HL-60/S4 (cell line): Measurements from ENCODE around the gene SULT1B1.
"Not testable (repeated sequence)": the region's sequence is repeated elsewhere in the genome, so short reads cannot be mapped to it uniquely, and the experiment has no call there.

Source experiments
- in situ Hi-C: fragments of 300-500 bp; cut with MboI; formaldehyde crosslinking; loops from 2 replicates; pipeline ENCODE4 v1.14.3; 2022; ENCODE audit warnings: low sequenced_read_pairs

SULT1B1 gene

GRCh38 chr4:69760455-69760854 is at the start of gene SULT1B1:
SULT1B1 (minus strand) TSS chr4:69760620; CDS start chr4:69755217, 5,403 bp downstream.
- in situ Hi-C loops, result no loop called here

DNA sequence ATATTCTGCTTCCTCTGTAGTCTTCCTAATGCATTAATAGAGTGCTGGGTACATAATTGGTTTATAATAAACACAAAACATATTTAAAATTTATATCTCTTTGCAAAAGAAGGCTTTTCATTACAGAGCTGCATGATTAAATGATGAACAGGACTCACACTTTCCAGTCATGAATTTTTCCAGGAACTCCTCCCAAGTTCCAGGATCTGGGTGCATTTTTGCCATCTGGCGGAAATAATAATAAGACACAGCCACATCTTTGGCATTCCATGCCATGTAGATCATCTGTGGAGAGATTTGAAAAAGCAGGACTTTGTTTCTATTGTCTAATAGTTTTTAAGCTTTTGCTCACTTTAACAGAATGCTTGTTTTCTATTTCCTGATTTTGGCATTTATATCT is 40.2 kb upstream of the SULT1B1 start:
- in situ Hi-C loops, result no loop called here

DNA sequence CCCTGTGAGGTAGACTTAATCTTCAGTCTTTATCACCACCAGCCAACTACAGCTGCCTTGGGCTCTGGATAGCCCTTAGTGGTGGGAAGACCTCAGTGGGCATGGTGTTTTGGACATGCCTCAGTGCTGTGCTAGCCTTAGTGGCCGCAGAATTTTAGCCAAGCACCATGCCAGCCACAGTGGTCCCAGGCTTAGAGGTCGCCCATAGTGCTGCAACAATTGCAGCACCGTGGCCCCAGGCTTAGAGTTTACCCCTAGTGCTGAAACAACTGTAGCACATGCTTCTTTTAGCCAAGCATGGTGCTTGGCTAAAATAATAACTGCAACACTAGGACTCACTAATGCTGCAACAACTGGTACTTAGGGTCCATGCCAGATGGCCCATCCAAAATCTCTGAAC is 38.9 kb upstream of the SULT1B1 start:
- in situ Hi-C loops, result no loop called here

GRCh38 chr4:69793732-69794131 is 33.3 kb upstream of the SULT1B1 start:
- in situ Hi-C loops, result no loop called here

DNA sequence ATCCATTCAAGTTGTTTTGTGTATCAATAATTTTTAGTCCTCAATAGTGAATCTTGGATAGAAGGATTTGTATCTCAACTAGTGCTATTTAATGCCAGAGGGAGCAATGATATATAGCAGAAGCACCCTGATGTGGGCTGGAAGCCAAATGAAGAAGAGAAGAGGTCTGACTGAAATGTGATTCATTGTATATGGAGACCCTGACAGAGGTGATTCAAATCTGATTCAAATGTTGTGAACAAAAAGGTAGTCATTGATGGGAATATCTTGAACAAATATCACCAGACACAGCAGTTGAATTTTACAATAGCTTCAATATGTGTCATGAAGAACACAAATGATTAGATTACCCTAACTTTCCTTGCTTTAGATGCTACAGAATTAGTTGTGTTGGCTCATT is 27.5 kb upstream of the SULT1B1 start:
- in situ Hi-C loops, result no loop called here

DNA sequence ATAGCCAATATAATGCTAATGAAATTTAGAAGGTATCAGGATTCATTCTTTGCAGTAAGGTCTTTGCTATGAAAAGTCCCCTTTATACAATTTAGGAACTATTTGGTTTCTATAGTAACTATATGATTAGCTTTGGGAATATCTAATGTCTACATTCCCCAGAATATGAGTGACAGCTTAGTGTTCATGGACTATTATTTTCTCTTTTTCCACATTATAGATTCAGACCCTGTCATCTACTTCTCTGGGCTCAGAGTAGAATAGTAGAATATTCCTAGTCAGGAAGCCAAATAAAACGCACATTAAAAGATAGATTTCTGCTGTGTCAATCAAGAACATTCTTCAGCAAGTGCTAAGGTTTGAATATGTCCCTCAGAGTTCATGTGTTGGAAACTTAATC is 26.1 kb upstream of the SULT1B1 start:
- in situ Hi-C loops, result no loop called here

DNA sequence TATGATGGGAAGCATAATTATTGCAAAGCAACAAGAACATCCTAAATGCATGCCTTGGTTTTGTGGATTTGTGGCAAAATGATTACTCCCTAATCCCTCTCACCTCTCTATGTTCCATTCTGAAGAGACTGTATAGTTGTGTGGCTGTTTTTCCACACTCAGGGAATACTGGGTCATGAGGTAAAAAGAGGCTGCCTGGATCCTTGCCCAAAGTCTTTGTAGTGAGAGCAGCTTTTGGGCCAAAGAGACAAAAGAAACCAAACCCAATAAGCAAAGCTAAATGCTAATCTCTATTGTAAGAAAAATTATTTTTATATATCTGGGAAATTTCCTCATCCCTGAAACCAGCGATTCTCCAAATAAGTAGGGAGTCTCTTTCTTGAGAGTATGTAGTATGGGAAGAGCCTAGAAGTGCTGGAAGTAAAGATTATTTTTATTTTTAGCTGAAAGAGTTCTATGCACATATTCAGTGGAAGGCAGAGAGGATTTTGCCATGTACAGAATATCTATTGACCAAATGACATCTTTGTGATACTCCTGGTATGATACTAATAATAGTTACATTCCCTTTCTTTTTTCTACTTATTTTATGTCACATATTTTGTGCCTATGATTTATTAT is 24.9 kb upstream of the SULT1B1 start:
- in situ Hi-C loops, result no loop called here

- in situ Hi-C loops, result no loop called here
Measured at GRCh38 chr4:69782651-69783310, 22.4 kb upstream of the SULT1B1 start.

- in situ Hi-C loops, result no loop called here
Measured at GRCh38 chr4:69781458-69782418, 21.3 kb upstream of the SULT1B1 start.

DNA sequence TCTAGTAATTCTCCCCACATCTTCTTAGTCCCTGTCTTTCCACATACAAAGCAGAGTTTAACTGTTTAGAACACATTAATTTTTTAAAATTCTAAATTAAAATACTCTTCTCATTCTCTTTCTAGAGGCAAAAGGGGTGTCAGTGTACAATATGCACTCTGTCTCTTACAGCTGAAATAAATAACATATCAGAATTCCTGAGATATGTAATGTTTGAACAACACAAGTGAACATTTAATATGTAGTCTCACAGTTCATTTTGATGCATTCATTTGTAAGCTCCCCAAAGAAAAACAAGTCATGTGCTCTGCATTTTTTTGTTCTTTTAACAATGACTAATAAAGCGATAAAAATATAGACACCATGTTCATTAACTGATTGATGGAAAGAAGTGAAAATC is 19.7 kb upstream of the SULT1B1 start:
- in situ Hi-C loops, result no loop called here

DNA sequence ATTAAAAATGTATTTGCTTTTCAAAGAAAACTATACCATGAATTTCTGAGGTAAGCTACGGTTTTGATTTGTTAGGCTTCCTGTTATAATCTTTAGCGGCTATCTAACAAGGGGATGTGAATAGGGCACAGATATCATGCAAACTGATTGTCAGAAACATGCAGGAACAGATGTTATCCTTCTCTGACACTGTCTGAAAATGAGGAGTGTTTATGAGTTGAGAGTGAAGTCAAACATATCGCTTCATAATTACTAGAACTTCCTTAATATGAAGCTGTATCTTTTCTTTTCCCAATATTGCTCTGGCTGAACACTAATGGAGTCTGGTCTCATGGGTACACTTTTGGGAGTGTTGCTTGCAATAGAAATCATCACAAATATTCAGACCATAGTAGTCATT is 16.3 kb upstream of the SULT1B1 start:
- in situ Hi-C loops, result no loop called here

DNA sequence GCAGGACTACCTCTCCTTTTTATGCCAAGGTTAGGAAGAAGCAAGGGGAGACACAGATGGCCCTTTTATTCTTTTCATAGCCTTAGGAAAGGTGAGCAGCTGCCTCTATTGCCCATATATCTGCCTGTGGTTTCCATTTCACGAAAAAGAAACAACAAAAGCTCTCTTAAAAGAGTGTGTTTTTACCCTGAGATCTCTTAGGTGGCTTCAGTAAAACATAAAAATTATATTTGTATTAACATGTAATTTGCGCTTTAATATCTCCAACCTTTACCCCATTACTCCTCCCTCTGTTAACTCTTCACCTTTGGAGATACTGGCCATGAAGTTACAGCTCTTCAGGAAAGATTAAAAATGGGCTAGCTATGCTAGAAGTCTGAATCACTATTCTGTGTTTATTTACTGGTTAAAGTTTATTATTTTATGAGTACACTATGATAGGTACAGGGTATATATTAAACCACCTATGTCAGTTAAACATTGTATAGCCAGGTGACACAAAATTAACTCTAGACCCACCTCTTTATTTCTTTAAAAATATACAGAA is 15.0 kb upstream of the SULT1B1 start:
- in situ Hi-C loops, result no loop called here

DNA sequence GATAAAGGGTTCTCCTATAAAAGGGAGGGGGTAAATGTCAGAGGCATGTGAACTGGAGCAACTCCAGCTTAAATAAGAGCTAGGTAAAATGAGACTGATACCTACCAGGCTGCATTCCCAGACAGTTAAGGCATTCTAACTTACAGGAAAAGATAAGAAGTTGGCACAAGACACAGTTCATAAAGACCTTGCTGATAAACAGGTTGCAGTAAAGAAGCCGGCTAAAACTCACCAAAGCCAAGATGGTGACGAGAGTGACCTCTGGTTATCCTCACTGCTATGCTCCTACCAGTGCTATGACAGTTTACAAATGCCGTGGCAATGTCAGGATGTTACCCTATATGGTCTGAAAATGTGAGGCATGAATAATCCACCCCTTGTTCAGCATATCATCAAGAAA is 13.1 kb upstream of the SULT1B1 start:
- in situ Hi-C loops, result no loop called here

DNA sequence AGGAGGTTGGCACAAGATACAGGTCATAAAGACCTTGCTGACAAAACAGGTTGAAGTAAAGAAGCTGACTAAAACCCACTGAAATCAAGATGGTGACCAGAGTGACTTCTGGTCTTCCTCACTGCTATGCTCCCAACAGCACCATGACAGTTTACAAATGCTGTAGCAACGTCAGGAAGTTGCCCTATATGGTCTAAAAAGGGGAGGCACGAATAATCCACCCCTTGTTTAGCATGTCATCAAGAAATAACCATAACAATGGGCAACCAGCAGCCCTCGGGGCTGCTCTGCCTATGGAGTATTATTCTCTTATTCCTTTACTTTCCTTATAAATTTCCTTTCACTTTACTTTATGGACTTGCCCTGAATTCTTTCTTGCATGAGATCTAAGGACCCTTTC is 8.1 kb upstream of the SULT1B1 start:
- in situ Hi-C loops, result not testable (repeated sequence)

DNA sequence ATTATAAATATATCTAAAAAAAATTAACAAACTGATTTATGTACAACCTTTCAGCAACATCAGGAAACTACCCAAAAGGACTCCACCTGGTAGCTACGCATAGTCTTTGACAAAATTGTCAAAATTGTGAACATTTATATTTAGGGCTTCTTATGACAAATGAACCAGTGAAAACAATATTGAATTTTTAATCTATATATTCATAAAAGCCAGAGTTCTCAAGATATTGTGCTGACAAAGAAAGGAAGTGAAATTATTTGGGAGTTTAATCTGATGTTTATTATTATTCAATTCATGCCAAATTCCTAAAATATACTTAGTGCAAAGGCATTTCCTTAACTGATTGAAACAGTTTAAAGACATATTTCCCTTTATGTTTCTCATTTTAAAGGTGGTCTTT is 5.3 kb upstream of the SULT1B1 start:
- in situ Hi-C loops, result no loop called here

DNA sequence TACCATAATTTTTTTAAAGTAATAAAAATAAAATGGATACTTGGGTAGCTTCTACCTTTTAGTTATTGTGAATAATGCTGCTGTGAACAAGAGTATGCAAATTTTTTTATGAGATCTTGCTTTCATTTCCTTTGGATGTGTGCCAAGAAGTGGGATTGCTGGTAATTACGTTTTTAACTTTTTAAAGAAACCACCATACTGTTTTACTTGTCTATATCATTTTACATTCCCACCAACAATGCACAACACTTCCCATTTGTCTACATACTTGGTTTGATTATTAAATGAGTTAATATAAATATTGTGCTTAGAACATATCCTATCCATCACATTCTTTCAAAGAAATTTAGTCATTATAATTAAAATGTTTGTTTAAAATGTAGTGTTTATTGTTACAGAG is 3.9 kb upstream of the SULT1B1 start:
- in situ Hi-C loops, result no loop called here

GRCh38 chr4:69763233-69763632 is 2.8 kb upstream of the SULT1B1 start:
- in situ Hi-C loops, result no loop called here

DNA sequence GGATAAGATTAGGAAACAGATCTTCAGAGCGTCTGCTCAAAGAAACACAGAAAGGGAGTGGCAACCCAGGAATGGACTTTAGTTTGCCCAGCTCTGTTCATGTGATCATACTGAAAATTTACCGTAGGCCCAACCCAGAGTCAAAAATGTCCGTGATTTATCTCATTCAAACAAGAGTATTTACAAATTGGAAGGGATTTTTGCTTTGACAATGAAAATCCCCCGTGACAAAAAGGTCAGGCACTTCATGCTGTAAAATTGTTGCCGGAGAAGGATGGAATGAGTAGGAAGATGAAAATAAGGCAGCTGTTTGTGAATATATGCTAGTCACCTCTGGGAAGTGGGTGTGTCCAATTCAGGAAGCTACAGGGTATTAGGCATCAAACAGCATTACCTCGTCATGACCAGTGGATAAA is 1.2 kb downstream of the SULT1B1 start:
- in situ Hi-C loops, result no loop called here

DNA sequence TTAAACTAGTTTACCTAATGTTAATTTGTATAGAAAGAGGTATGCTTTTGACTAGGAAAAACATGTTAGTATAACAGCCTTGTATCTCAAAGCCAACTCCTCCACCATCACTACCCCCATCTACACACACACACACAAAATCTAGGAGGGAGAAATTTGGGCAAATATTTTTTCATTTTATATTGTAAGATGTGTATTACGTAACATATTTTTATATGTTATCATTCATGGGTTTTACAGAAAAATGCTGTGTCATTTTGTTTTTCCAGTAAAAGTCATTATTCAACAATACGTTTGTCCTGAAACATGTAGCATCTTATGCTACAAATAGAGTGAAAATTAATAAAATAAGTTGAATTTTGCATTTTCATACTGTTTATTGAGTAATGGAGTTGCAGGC is 3.0 kb downstream of the SULT1B1 start:
- in situ Hi-C loops, result no loop called here

DNA sequence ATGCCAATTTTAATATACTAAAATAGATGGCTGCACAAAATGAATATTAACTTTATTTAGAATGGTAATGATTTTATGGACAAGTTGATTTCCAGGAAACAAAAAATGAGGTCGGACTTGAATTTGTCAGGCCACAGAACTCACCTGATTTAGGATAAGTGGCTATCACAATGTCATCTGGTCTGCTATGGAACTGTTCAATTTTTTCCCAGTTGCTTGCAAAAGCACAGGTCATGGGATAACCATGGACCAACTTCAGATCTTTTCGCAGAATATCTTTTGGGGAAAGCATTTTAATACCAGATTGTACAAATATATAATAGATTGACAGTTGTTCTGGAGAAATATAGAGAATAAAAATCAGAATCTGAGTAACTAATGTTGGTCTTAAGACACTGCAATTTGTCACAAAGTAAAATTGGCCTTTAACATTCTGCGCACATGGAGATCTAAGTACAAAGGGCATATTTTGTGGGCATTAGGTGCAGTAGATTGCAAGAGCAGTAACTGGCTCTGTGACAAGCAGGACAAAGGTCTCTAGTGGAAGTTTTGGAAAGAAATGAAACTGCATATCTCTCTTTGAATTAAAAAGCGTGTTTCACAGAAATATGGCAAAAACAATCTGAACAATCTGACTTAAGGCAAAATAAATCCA is 5.4 kb downstream of the SULT1B1 start:
- in situ Hi-C loops, result no loop called here

DNA sequence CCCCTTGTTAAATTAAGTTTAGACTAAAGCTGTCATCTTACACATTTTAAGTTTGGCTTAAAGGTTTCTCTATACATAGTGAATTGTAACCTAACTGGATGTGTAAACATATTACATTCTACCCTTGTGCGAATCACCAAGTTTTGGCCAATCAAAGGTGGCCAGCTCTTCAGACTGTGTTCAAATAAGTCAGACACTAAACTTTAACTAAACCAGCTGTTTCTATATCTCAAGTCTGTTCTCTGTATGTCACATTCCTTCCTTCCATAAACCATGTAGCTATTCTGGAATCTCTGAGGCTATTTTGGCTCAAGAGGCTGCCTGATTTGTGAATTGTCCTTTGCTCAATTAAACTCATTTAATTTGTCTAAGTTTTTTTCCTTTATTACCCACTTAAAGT is 6.7 kb downstream of the SULT1B1 start:
- in situ Hi-C loops, result no loop called here
